ENCODE results near the gene DSCAML1.

Gene DSCAML1

GRCh38 chr11:117478926-117479325 lies 318.1 kb downstream of the DSCAML1 start:
- Histone ChIP-seq H3K27ac (no peak overlapping the region), H3K9me3 (no peaks in the 10 kb centered on the region), H3K4me3 (no peak overlapping the region), H3K36me3 (no peaks in the 10 kb centered on the region), H3K27me3 (peaks cover 0 to 28% of the 10 kb centered on the region in 2 donors), H3K4me1 (no peaks in the 10 kb centered on the region)
- TF ChIP-seq CTCF (IDR thresholded peaks at IDR 0.05) = no peak
- no peak for DNase-seq
- intact Hi-C loops (cut with DNase I; ENCODE audit: low total_unique reads) = no loop called here

GRCh38 chr11:117478126-117478860 lies 318.7 kb downstream of the DSCAML1 start:
- intact Hi-C loops (cut with DNase I; ENCODE audit: low total_unique reads) = no loop called here
- Histone ChIP-seq H3K27me3 (peaks cover 0 to 28% of the 10 kb centered on the region in 2 donors), H3K9me3 (no peaks in the 10 kb centered on the region), H3K4me3 (no peak overlapping the region), H3K4me1 (no peaks in the 10 kb centered on the region), H3K36me3 (no peaks in the 10 kb centered on the region), H3K27ac (no peak overlapping the region)
- no peak for DNase-seq
- no peak for TF ChIP-seq CTCF (IDR thresholded peaks at IDR 0.05)

- no peak for DNase-seq
- TF ChIP-seq CTCF (IDR thresholded peaks at IDR 0.05) = no peak
- H3K27me3 ChIP-seq = peaks cover 0 to 28% of the 10 kb centered on the region in 2 donors
- H3K4me3 ChIP-seq = no peak overlapping the region
- no peak overlapping the region for H3K27ac ChIP-seq
- H3K4me1 ChIP-seq = no peaks in the 10 kb centered on the region
- H3K9me3 ChIP-seq = no peaks in the 10 kb centered on the region
- intact Hi-C loops (cut with DNase I; ENCODE audit: low total_unique reads) = no loop called here
- H3K36me3 ChIP-seq = no peaks in the 10 kb centered on the region
Observed at GRCh38 chr11:117477721-117478120, 319.3 kb downstream of the DSCAML1 start.

- DNase-seq = no peak
- peaks cover 0 to 23% of the 10 kb centered on the region in 2 donors for H3K27me3 ChIP-seq
- H3K4me3 ChIP-seq = no peak overlapping the region
- no peaks in the 10 kb centered on the region for H3K4me1 ChIP-seq
- no peaks in the 10 kb centered on the region for H3K9me3 ChIP-seq
- H3K27ac ChIP-seq = no peak overlapping the region
- intact Hi-C loops (cut with DNase I; ENCODE audit: low total_unique reads) = no loop called here
- H3K36me3 ChIP-seq = no peaks in the 10 kb centered on the region
- no peak for TF ChIP-seq CTCF (IDR thresholded peaks at IDR 0.05)
Observed at GRCh38 chr11:117476531-117477142, 320.4 kb downstream of the DSCAML1 start.

GRCh38 chr11:117475716-117476530 lies 321.1 kb downstream of the DSCAML1 start:
- intact Hi-C loops (cut with DNase I; ENCODE audit: low total_unique reads) = no loop called here
- Histone ChIP-seq H3K4me1 (no peaks in the 10 kb centered on the region), H3K27ac (no peak overlapping the region), H3K36me3 (no peaks in the 10 kb centered on the region), H3K27me3 (peaks cover 0 to 16% of the 10 kb centered on the region in 2 donors), H3K4me3 (no peak overlapping the region), H3K9me3 (no peaks in the 10 kb centered on the region)
- no peak for TF ChIP-seq CTCF (IDR thresholded peaks at IDR 0.05)
- no peak for DNase-seq
